ENCODE measurements around the gene CLDN34.

DNA sequence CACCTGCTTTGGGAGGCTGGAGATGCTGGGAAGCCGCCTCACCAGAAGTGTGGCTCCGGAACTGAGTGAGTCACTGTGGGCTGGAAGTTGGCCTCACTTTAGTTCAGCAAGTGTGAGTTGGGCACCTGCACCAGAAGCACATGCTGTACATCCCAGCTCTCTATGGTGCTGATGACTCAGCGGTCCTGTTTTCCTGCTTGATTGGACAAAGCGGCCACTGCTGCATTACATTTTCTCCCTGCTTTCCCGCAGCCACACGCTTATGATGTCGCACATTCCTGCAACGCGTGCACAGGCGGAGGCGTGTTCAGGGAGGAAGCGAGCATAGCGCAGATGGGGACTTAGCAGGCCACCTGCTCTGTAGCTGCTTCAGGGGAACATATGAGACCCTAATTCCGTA, 26.7 kb upstream of the CLDN34 start:
- TF ChIP-seq, protein P1, sequence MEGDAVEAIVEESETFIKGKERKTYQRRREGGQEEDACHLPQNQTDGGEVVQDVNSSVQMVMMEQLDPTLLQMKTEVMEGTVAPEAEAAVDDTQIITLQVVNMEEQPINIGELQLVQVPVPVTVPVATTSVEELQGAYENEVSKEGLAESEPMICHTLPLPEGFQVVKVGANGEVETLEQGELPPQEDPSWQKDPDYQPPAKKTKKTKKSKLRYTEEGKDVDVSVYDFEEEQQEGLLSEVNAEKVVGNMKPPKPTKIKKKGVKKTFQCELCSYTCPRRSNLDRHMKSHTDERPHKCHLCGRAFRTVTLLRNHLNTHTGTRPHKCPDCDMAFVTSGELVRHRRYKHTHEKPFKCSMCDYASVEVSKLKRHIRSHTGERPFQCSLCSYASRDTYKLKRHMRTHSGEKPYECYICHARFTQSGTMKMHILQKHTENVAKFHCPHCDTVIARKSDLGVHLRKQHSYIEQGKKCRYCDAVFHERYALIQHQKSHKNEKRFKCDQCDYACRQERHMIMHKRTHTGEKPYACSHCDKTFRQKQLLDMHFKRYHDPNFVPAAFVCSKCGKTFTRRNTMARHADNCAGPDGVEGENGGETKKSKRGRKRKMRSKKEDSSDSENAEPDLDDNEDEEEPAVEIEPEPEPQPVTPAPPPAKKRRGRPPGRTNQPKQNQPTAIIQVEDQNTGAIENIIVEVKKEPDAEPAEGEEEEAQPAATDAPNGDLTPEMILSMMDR (IDR thresholded peaks at IDR 0.05; ENCODE audit: low read depth, low read length) = no peak
- TF ChIP-seq EZH2phosphoT487 (IDR thresholded peaks at IDR 0.05; ENCODE audit: low read depth) = no peak
